Activated CD4-positive, alpha-beta T cell treated with anti-CD3 and anti-CD28 coated beads for 24 hours (primary cell): ENCODE data around the gene CALN1.

Experiments
- DNase-seq, 2 donors: peaks; one replicate each; pipeline ENCODE4 v3.0.0-alpha.2; 2020; ENCODE audit warnings: low read depth in 2 of 2

Gene CALN1

DNA sequence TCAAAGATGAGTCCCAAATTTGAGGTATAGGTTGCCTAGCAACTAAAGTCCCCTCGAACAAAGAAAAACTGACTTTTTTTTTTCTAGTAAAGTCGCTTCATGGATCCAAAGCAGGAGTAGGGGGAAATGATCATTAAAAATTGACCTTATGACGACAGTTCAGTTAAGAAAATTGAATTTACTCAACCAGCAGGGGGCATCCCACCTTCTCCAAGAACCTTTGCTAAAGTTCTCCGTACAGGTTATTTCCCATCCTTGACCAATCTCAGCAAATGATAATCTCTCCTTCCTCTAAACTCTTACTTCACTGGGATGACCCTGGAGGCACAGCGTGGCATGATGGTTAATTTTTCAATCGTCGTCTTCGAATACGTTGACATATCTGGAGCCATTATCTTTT, 228.3 kb downstream of the CALN1 start:
- DNase-seq: no peak

DNA sequence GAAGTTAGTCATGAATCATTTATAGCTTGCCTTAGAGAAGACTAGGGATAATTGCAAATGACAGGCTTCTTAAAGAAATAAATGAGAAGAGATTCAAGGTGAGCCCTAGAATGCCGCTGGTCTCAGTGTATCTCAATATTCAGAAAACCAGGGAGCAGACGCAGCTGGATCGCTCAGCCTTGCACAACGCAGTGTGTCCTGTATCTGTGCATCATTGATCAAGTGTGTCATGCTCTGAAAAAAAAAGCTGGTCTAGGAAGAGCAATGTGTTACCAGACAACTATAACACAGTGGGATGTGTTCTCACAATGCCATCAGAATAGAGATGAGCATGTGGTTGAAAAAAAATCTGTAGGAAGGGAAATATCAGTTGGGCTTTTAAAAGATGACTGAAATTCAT, 230.1 kb downstream of the CALN1 start:
- no peak for DNase-seq

DNA sequence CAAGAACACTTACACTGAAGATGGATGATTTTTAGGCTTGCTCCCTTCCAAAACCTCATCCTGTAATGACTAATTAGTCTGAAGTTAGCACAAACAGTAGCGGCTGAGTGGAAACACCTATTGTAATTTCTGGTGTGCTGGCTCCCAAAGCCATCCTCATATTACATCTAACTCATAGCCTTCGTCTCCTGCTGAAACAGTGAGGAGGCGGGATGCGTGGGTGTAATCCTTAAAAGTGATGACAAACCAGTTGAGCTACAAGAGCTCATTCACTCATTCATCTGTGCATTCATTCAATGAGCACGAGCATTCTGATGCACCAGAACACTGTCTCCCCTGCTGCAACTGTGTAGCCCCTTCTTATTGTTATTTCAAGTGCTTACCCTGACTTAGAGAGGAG, 235.3 kb downstream of the CALN1 start:
- no peak for DNase-seq

DNA sequence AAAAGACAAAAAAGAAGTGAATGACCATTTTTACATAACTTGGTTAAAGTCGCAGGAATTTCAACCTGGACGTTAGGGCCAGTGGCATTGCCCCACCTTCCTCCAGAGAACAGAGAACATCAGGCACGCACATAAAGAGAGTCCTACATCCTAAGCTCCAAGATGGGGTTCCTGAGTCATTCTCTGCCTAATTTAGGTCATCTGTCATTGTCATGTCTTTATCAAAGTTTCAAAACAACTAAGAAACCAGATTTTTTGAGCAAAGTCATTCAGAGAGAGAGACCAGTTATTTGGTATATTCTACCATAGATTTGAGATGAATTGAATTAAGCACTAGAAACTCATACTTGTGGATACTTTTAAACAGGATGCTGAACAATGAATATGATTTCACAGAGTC, 241.7 kb downstream of the CALN1 start:
- DNase-seq: no peak

- DNase-seq: no peak
These were observed 248.9 kb downstream of the CALN1 start for GRCh38 chr7:72163271-72163670.

DNA sequence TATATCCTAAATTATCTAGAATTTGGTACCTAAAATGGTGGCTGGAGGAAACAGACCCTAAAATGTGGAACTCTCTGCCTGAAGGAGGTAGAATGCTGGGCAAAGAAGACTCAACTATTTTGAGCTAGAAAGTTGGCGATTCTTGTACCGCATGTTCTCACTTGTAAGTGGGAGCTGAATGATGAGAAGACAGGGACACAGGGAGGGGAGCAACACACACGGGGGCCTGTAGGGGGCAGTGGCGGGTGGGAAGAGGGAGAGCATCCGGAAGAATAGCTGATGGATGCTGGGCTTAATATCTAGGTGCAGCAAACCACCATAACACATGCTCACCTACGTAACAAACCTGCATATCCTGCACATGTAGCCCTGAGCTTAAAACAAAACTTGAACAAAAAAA, 250.6 kb downstream of the CALN1 start:
- no peak for DNase-seq

GRCh38 chr7:72159911-72160310, 252.2 kb downstream of the CALN1 start:
- no peak for DNase-seq

DNA sequence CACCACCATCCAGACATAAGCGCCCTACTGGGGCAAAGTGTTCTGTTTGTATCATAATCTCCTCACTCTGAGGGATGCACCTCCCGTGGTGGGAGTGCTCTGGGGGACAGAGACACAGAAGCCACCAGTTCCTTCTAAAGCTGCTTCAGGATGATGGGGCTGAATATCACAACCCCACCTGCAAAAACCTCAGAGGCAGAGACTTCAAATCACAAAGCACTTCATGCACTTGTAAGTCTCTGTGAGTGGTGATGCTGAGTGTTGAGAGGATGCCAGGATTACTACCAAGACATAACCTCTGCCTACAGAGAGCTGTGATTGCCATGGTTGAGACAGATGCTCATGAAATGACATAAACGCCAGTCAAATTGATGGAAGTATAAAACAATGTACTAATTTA, 255.5 kb downstream of the CALN1 start:
- no peak for DNase-seq

DNA sequence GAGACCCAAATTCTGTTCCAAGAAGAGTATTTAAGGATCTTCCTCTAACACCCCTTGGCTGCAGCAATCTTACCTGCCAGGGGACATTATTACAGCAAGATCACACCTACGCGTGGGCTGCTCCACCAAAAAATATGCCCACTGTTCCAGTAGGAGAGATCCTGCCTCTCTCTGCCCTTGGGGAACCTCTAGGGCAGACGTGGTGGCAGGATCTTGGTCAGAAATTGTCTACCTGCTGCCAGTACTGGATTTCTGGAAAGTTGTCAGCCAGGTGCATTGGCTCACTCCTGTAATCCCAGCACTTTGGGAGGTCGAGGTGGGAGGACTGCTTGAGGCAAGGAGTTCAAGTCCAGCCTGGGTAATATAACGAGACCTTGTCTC, 259.0 kb downstream of the CALN1 start:
- DNase-seq: no peak

DNA sequence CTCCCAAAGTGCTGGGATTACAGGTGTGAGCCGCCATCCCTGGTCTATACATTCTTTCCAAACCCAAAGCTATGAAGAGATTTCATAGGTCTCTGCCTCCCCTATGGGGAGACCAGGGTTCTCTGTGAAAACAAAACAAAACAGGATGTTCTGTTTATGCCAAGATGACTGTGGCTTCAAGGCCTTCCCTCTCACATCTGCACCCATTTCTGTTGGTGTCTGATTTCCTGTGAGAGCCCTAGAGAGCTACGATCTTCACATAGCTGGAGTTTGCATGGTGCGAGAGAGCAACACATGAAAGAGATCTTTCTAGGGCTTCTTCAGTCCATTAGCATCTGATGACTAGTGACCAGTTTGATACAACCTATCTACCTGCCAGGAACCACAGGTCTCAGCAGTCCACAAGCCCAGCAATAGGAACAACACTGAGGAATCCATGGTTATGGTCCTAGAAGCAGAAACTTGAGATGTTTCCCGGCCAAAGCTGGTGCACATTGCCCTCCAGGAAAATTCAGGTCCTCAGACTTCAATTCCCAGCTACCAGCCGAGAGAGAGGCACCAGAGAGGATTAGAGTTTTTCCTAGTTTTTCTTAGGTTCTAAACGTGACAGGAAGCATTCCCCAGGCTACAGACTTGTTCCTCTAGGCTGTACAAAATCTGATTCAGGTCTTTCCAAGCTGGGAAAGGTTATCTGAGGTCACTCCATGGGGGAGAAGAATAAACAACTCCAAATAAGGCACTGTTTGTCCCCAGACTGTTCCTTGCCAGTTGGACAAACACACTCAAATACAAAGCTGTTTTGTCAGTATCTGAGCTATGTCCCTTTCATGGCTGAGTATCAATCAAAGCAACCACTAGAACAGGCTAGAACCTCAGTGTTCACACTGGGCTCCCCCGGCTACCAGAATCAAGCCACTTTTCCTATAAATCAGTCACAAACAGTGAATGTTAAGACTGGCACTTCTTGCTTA, 259.7 kb downstream of the CALN1 start:
- no peak for DNase-seq

DNA sequence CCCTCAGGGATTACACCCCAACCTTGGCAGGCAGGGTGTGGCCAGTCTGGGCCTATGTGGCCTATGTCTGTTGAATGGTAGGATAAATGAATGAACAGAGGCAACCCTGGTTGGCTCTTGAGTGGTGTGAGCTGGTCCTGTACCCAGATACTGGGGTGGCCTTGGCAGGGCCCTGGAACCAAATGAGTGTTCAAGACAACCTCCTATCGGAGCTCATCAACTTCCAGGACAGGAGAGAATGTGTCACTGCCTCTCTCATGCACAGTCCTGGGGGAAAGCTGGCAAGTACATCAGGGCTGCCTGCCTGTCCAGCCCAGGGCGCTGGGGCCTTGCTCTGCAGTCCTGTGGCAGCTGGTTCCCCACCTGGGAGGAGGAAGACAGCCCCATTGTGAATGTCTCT, 271.6 kb downstream of the CALN1 start:
- no peak for DNase-seq

DNA sequence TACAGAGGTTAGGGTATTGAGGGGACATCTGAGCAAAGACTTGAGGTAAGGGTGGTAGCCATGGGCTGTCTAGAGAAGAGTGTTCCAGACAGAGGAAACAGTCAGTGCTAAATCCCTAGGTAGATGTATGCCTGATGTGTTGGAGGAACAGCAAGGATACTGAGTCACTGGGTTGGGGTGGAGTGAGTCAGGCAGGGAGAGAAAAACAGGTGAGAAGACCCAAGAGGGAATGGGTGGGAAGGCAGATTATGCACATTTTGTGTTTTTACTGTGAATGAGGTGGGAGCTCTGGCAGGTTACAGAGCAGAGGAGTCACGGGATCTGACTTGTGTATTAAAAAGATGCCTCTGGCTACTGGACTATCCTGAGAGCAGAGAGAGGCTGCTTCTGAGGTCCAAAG, 285.0 kb downstream of the CALN1 start:
- no peak for DNase-seq

DNA sequence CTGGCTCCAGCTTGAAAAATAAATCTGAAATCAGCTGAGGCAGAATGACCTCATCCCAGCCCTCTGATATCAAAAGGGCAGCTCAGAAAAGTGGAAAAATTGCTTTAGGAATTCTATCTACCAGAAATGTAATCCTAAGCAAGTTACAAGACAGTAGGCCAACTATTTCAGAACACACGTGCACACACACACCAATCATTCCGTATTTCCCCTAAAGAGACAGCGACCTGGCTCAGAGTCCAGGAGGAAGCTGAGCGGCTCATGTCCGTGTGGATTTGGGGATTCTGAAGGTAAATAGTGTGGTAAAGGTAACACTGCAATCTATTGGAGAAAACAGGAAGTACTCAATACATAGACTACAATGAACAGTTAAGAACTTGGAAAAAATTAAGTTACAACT, 288.2 kb downstream of the CALN1 start:
- no peak for DNase-seq

GRCh38 chr7:72118366-72118765, 293.8 kb downstream of the CALN1 start:
- DNase-seq: no peak

GRCh38 chr7:72114129-72114528, 298.0 kb downstream of the CALN1 start:
- no peak for DNase-seq

GRCh38 chr7:72112992-72113391, 299.1 kb downstream of the CALN1 start:
- DNase-seq: no peak

DNA sequence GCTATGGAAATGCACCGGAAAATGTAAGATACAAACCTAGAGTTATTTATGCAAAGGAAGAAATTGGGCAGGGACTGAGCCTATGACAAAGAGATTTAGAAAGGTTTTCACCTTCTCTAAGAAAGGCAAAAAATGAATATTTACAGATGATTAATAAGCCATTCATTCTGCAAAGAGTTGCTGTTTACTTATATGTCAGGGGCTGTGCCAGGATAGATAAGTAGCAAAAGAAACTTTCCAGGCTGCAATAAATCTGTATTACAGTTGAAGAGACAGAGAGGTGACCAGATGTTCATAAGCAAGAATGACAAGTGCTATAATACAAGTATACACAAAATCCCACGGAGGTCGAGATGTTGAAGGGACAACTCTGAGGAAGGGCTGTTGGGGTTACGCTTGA, 299.6 kb downstream of the CALN1 start:
- DNase-seq: no peak

- DNase-seq: no peak
These were observed 301.1 kb downstream of the CALN1 start for GRCh38 chr7:72111086-72111485.

DNA sequence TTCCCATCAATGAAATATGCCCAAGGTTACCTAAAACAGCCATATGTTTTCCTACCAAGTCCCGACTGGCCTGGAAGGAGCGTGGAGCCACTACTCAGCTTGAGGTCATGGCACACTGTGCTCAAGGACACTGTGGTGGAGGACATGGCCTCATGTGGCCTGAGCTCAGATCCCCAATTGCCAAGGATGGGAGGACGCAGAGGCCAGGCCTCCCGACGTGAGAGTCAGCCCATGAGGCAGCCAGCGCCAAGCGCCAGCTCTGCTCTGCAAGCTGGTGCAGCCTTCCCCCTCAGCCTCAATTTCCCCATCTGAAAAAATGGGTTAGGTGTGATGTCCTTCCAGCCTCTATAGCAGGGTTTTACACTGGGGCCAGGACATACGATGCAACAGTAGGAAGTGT, 302.6 kb downstream of the CALN1 start:
- DNase-seq: no peak

DNA sequence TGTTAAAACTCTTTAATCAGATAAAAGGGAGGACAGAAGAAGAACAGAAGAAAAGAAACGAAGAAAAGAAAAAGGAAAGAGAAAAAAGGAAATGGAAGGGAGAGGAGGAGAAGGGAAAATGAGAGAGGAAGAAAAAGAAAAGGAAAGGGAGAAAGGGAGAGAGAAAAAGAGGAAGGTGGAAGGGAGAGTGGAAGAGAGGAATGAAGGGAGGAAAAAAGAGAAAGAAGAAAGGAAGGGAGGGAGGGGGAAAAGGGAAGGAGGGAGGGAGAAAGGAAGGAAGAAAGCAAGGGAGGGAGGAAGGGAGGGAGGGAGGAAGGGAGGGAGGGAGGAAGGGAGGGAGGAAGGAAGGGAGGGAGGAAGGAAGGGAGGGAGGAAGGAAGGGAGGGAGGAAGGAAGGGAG, 305.7 kb downstream of the CALN1 start:
- DNase-seq: no peak

DNA sequence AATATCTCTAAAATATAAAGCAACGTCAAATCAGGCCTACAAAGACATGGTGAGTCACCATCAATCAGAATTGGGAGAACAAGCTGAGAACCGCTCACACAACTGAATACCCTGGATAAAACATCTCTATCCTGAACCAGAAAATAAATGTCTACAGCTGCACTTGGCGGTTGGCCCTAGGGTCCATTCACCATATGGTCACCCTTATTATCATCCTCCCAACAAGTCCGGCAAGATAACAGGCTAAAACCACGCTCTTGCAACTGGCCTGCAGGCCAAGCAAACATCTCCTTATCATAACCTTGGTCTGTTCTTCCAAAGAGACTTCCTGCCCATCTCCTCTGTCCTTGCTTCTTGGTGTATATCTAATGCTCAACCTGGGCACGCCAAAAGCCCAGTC, 310.7 kb downstream of the CALN1 start:
- no peak for DNase-seq

DNA sequence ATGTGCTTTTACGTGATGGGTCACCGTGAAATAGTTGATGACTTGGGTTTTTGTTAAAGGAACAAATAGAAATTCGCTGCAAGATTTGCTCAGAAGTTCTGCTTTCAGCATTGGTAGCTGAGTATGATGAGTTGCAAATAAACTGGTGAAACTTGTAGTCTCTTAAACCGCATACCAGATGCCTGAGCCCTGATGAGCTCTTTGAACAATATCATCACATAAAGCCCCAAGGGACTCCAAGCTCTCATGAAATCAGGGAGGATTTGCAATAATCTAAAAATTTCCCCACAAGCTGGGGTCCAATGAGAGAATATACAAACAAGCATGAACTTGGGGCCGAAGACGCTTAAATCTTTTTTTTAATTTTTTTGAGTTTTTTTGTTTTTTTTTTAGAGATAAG, 312.4 kb downstream of the CALN1 start:
- DNase-seq: no peak

DNA sequence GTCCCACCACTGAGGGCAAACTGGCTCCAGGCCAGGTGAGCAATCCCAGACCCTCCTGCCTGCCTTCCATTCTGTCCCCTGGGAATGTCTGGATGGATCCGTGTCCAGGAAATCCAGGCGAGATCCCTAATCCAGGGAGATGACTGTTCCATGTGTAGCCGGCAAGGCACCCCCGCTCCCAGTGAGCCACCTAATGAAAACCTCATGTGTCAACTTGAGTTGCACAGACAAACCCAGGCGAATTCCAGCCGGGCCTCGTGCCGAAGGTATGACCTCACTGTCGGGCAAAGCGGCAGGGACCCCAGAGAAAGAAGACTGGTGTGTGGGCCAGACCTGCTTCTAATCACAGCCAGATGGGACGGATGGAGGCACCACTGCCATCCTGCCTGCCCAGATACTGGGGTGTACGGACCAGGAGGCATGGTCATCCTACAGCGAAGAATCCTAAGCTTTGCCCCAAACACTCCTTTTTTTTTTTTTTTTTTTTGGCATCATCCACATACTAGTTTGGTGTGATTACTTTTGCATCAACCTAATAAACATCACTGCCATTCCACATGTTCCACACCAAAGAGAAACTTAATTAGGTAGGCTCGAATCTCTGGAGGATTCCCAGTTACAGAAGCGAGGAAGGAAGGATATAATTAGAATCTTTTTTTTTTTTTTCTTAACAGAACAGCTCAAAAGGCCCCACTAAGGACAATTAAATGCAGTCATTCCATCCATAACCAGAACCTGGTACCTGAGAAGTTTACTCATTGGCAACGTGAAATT, 313.1 kb downstream of the CALN1 start:
- DNase-seq: no peak
